Adrenal gland (tissue), 5 donors: ENCODE data around the gene C6orf120.

Source experiments
- CTCF ChIP-seq, 6 experiments: fragments of 450-650 bp in 4 of 6; fragments of 200-600 bp in 2 of 6; sonication (generic) in 1 of 6; IDR thresholded peaks; 1 replicate in 5 of 6; 2 replicates in 1 of 6; pipeline versions ENCODE4 v1.5.1 to v1.8.0; 2016 to 2021; ENCODE audit warnings: antibody characterized with exemption in 6 of 6, mild to moderate bottlenecking in 2 of 6, moderate library complexity in 1 of 6
- POLR2A ChIP-seq, 2 donors: fragments of 450-650 bp; IDR thresholded peaks; one replicate each; pipeline ENCODE4 v1.6.1; 2017; ENCODE audit warnings: antibody characterized with exemption in 2 of 2, mild to moderate bottlenecking in 2 of 2, moderate library complexity in 1 of 2
- donor health status: DM: no; HTN: no; CAD: no.

- TF ChIP-seq CTCF (IDR thresholded peaks at IDR 0.05) (no peak), POLR2A (IDR thresholded peaks at IDR 0.05) (no peak)
These were observed 7.4 kb downstream of the C6orf120 start for GRCh38 chr6:169709293-169709692.
